H1 (cell line): ENCODE measurements around the gene VEPH1. TPM values are rescaled to one million over a fixed set of nuclear protein-coding genes. Genes with fewer than 3 reads are reported as not detected.

Source experiments
- CTCF ChIA-PET: fragments of 300-600 bp; sonication (Branson Sonifier 250); formaldehyde crosslinking; loops from one replicate; lab custom pipeline; 2021; ENCODE audit not compliant: partially characterized antibody; lab: Charles Lee
- POLR2A ChIA-PET: fragments of 300-600 bp; sonication (Branson Sonifier 250); formaldehyde crosslinking; loops from one replicate; lab custom pipeline; 2021; ENCODE audit warnings: inconsistent platforms; ENCODE audit not compliant: partially characterized antibody; lab: Charles Lee
- DNase-seq, 2 experiments: peaks; one replicate each; pipeline versions ENCODE4 v3.0.0 to v3.0.0-alpha.2; 2010 to 2022; ENCODE audit warnings: low spot score in 2 of 2, low read depth in 1 of 2, mixed read lengths in 1 of 2
- FAIRE-seq: peaks from 2 replicates; lab custom pipeline; 2011; peaks lifted over from hg19 to GRCh38; lab: Jason Lieb, UNC
- H2AFZ ChIP-seq: 2 replicates; pipeline ENCODE4 v1.8.1; 2012; ENCODE audit warnings: low read length, inconsistent platforms
- H2AK5ac ChIP-seq: 2 replicates; pipeline ENCODE4 v1.6.1; 2013; ENCODE audit warnings: low read depth, low read length
- H2BK120ac ChIP-seq: replicated peaks from 2 replicates; pipeline ENCODE3; 2013; ENCODE audit warnings: low read depth, low read length, inconsistent platforms
- H2BK12ac ChIP-seq: 2 replicates; pipeline ENCODE4 v1.6.1; 2013; ENCODE audit warnings: low read depth, low read length
- H2BK15ac ChIP-seq: 2 replicates; pipeline ENCODE4 v1.6.1; 2013; ENCODE audit warnings: low read length
- H2BK20ac ChIP-seq: 2 replicates; pipeline ENCODE4 v1.6.1; 2013; ENCODE audit warnings: low read length
- H2BK5ac ChIP-seq: 2 replicates; pipeline ENCODE4 v1.6.1; 2013; ENCODE audit warnings: low read depth, low read length
- H3K14ac ChIP-seq: 2 replicates; pipeline ENCODE4 v1.6.1; 2013; ENCODE audit warnings: inconsistent platforms; ENCODE audit not compliant: insufficient read length
- H3K18ac ChIP-seq: 2 replicates; pipeline ENCODE4 v1.6.1; 2013; ENCODE audit warnings: low read length; ENCODE audit errors: extremely low read depth
- H3K23ac ChIP-seq: 2 replicates; pipeline ENCODE4 v1.6.1; 2013; ENCODE audit warnings: inconsistent platforms; ENCODE audit not compliant: insufficient read length
- H3K23me2 ChIP-seq: 2 replicates; pipeline ENCODE4 v1.6.1; 2013; ENCODE audit warnings: low read depth, low read length
- H3K27ac ChIP-seq: 2 replicates; pipeline ENCODE4 v1.6.1; 2011; ENCODE audit warnings: low read depth, low read length, inconsistent platforms
- H3K27me3 ChIP-seq, 4 experiments: replicated peaks in 1 of 4; 1 replicate in 1 of 4; 2 replicates in 3 of 4; pipeline versions ENCODE4 v1.6.1 to v1.8.1; 2011 to 2013; ENCODE audit warnings: low read length in 3 of 4, mild to moderate bottlenecking in 3 of 4, inconsistent platforms in 2 of 4, mixed read lengths in 2 of 4, moderate library complexity in 1 of 4; ENCODE audit not compliant: control insufficient read depth in 3 of 4, insufficient read depth in 3 of 4; ENCODE audit errors: extremely low read depth in 1 of 4
- H3K36me3 ChIP-seq, 4 experiments: 2 replicates each; pipeline versions ENCODE4 v1.6.1 to v1.8.1; 2011 to 2013; ENCODE audit warnings: mild to moderate bottlenecking in 4 of 4, low read length in 3 of 4, moderate library complexity in 2 of 4, control low read depth in 1 of 4, inconsistent platforms in 1 of 4; ENCODE audit not compliant: insufficient read depth in 4 of 4, control insufficient read depth in 2 of 4
- H3K4ac ChIP-seq: replicated peaks from 2 replicates; pipeline ENCODE3; 2013; ENCODE audit warnings: low read length, low read depth, mixed read lengths, inconsistent platforms; ENCODE audit not compliant: insufficient read length
- H3K4me1 ChIP-seq, 4 experiments: replicated peaks in 1 of 4; 1 replicate in 1 of 4; 2 replicates in 3 of 4; pipeline versions ENCODE4 v1.6.1 to v1.8.1; 2011 to 2013; ENCODE audit warnings: low read length in 3 of 4, inconsistent platforms in 2 of 4, mixed read lengths in 1 of 4; ENCODE audit not compliant: insufficient read depth in 4 of 4, control insufficient read depth in 3 of 4
- H3K4me2 ChIP-seq, 2 experiments: 2 replicates each; pipeline versions ENCODE4 v1.6.1 to v1.8.1; 2011 to 2013; ENCODE audit warnings: low read depth in 2 of 2, low read length in 2 of 2, control low read depth in 1 of 2, inconsistent platforms in 1 of 2, mild to moderate bottlenecking in 1 of 2; ENCODE audit not compliant: insufficient read depth in 1 of 2
- H3K4me3 ChIP-seq, 4 experiments: fragments of 200-600, 300-600 bp in 1 of 4; sonication (generic), shearing (Covaris generic), sonication (Bioruptor Twin) in 1 of 4; 2 replicates each; pipeline versions ENCODE4 v1.5.1 to v1.8.1; 2011 to 2016; ENCODE audit warnings: low read length in 4 of 4, low read depth in 3 of 4, control low read depth in 2 of 4, inconsistent platforms in 2 of 4, mild to moderate bottlenecking in 2 of 4, mixed read lengths in 1 of 4, moderate library complexity in 1 of 4; ENCODE audit not compliant: insufficient read depth in 2 of 4; ENCODE audit errors: extremely low read depth in 1 of 4
- H3K56ac ChIP-seq: replicated peaks from 2 replicates; pipeline ENCODE3; 2013; ENCODE audit warnings: low read depth, mild to moderate bottlenecking, mixed read lengths, low read length, inconsistent platforms; ENCODE audit not compliant: insufficient read length
- H3K79me1 ChIP-seq: 2 replicates; pipeline ENCODE4 v1.6.1; 2013; ENCODE audit warnings: low read depth, low read length, control low read depth
- H3K79me2 ChIP-seq, 2 experiments: 2 replicates each; pipeline versions ENCODE4 v1.6.1 to v1.8.1; 2012 to 2013; ENCODE audit warnings: low read length in 2 of 2, mild to moderate bottlenecking in 2 of 2, inconsistent platforms in 1 of 2; ENCODE audit not compliant: insufficient read depth in 2 of 2, control insufficient read depth in 1 of 2
- H3K9ac ChIP-seq, 4 experiments: replicated peaks in 1 of 4; 1 replicate in 1 of 4; 2 replicates in 3 of 4; pipeline versions ENCODE4 v1.6.1 to v1.8.1; 2011 to 2013; ENCODE audit warnings: low read depth in 3 of 4, low read length in 3 of 4, control low read depth in 2 of 4, mild to moderate bottlenecking in 2 of 4, moderate library complexity in 2 of 4, inconsistent platforms in 1 of 4; ENCODE audit errors: extremely low read depth in 1 of 4
- H3K9me3 ChIP-seq, 2 experiments: 2 replicates each; pipeline versions ENCODE4 v1.6.1 to v1.8.1; 2012 to 2013; ENCODE audit warnings: mild to moderate bottlenecking in 2 of 2, moderate library complexity in 2 of 2, control low read depth in 1 of 2, inconsistent platforms in 1 of 2, low read depth in 1 of 2, low read length in 1 of 2, mixed read lengths in 1 of 2; ENCODE audit not compliant: insufficient read depth in 2 of 2
- H4K20me1 ChIP-seq, 2 experiments: replicated peaks in 1 of 2; 2 replicates each; pipeline versions ENCODE3 to v1.8.1; 2011 to 2013; ENCODE audit warnings: inconsistent platforms in 2 of 2, low read length in 2 of 2, mild to moderate bottlenecking in 1 of 2; ENCODE audit not compliant: insufficient read depth in 2 of 2, control insufficient read depth in 1 of 2
- H4K5ac ChIP-seq: 2 replicates; pipeline ENCODE4 v1.6.1; 2013; ENCODE audit warnings: low read length, low read depth, mixed read lengths, inconsistent platforms; ENCODE audit not compliant: insufficient read length
- H4K8ac ChIP-seq: 2 replicates; pipeline ENCODE4 v1.8.0; 2013; ENCODE audit warnings: mild to moderate bottlenecking, moderate library complexity, low read length, inconsistent platforms; ENCODE audit not compliant: insufficient read depth; ENCODE audit errors: extremely low read depth
- H4K91ac ChIP-seq: replicated peaks from 2 replicates; pipeline ENCODE3; 2013; ENCODE audit warnings: low read length, mixed read lengths, inconsistent platforms; ENCODE audit not compliant: insufficient read length
- CEBPB ChIP-seq: IDR thresholded peaks from 2 replicates; pipeline ENCODE4 v1.6.1; 2012; ENCODE audit warnings: low read depth, low read length
- HDAC6 ChIP-seq: IDR thresholded peaks from one replicate; pipeline ENCODE4 v1.7.1; 2012; ENCODE audit warnings: low read depth, mild to moderate bottlenecking, inconsistent platforms, low read length, moderate library complexity
- KDM5A ChIP-seq: fragments of 200-600 bp; IDR thresholded peaks from 2 replicates; pipeline ENCODE4 v1.7.1; 2012; ENCODE audit warnings: mild to moderate bottlenecking, low read length, inconsistent platforms, mixed read lengths
- PHF8 ChIP-seq: fragments of 200-600 bp; sonication (generic); conservative IDR thresholded peaks from 2 replicates; pipeline ENCODE4 v1.7.1; 2012; ENCODE audit warnings: low read depth, mild to moderate bottlenecking, inconsistent platforms, low read length, moderate library complexity
- SIN3A ChIP-seq, 2 experiments: IDR thresholded peaks in 1 of 2; conservative IDR thresholded peaks in 1 of 2; 2 replicates each; pipeline ENCODE4 v1.6.1; 2011 to 2012; ENCODE audit warnings: low read length in 2 of 2, improper control_type of control experiment in 1 of 2, low read depth in 1 of 2, mild to moderate bottlenecking in 1 of 2
- SIRT6 ChIP-seq: IDR thresholded peaks from one replicate; pipeline ENCODE4 v1.7.1; 2012; ENCODE audit warnings: low read length, inconsistent platforms
- SRF ChIP-seq: IDR thresholded peaks from 2 replicates; pipeline ENCODE4 v1.6.1; 2011; ENCODE audit warnings: mild to moderate bottlenecking, low read depth, low read length, moderate library complexity
- TAF7 ChIP-seq: optimal IDR thresholded peaks from 2 replicates; pipeline ENCODE3; 2011; ENCODE audit warnings: low read depth, mild to moderate bottlenecking, inconsistent platforms, low read length, moderate library complexity, borderline replicate concordance
- TBP ChIP-seq: IDR thresholded peaks from 2 replicates; pipeline ENCODE4 v1.6.1; 2011; ENCODE audit warnings: low read depth, low read length, improper control_type of control experiment
- WGBS, 2 experiments: shearing (Covaris generic) in 1 of 2; methylation state at CpG; one replicate each; pipeline versions ENCODE4 v1.1.6 to v1.1.7; 2013 to 2015; ENCODE audit warnings: low lambda C conversion rate in 2 of 2, mixed read lengths in 2 of 2, inconsistent platforms in 1 of 2, low coverage in 1 of 2, missing lambda C conversion rate in 1 of 2; ENCODE audit not compliant: insufficient replicate concordance in 2 of 2, insufficient coverage in 1 of 2, insufficient read length in 1 of 2; ENCODE audit errors: extremely low coverage in 1 of 2, missing lambda C conversion rate in 1 of 2; 5-methylcytosine and 5-hydroxymethylcytosine counted together
- polyA plus RNA-seq, 7 experiments: library from polyadenylated mRNA; depleted of rRNA in 3 of 7; stranded (reverse) in 5 of 7; unstranded in 2 of 7; fragments of >200 nt in 5 of 7; fragments of 200-250 nt in 2 of 7; gene quantifications; 1 replicate in 5 of 7; 2 replicates in 1 of 7; 4 replicates in 1 of 7; pipeline versions ENCODE4 v1.2.1 to v1.2.3, GENCODE V29; 2011 to 2013; ENCODE audit warnings: missing spikeins in 2 of 7, mixed read lengths in 2 of 7
- total RNA-seq: library from RNA; stranded (reverse); fragmentation: NEBNext Ultra II Directional; extraction: Animal tissue kit (Norgen Biotek cat#: 25700); gene quantifications from 2 replicates; pipeline ENCODE4 v1.2.1, GENCODE V29; 2021
- TF ChIP-seq, protein P1 (sequence below): IDR thresholded peaks from 2 replicates; pipeline ENCODE4 v1.6.1; 2011; ENCODE audit warnings: low read depth, mild to moderate bottlenecking, low read length; ENCODE audit not compliant: insufficient read depth
- TF ChIP-seq, protein P2 (sequence below), 3 experiments: IDR thresholded peaks; 1 replicate in 2 of 3; 2 replicates in 1 of 3; pipeline versions ENCODE4 v1.5.1 to v1.6.1; 2011; ENCODE audit warnings: low read length in 3 of 3, mild to moderate bottlenecking in 3 of 3, inconsistent platforms in 2 of 3, low read depth in 1 of 3, moderate library complexity in 1 of 3; ENCODE audit not compliant: insufficient read depth in 1 of 3; ENCODE audit errors: control extremely low read depth in 1 of 3

VEPH1 gene
- total and polyA plus RNA-seq, 2 of the 8 experiments (the other 6 are each of a cell fraction or from before 2014, with no cell fraction given), result 12.0 to 18.3 TPM

- Histone ChIP-seq H2BK15ac (no peak overlapping the region), H3K27ac (no peak overlapping the region), H2BK120ac (no peak overlapping the region), H3K4me1 (peaks cover 0 to 3% (median 1%) of the 10 kb centered on the region in 4 experiments; a peak in 2 of 7 replicates), H3K23me2 (no peaks in the 10 kb centered on the region; the same call in 1 of the 2 replicates), H4K5ac (no peak overlapping the region), H3K9me3 (no peaks in the 10 kb centered on the region), H2BK20ac (no peak overlapping the region), H3K4ac (no peak overlapping the region), H3K14ac (no peak overlapping the region), H3K18ac (no peak overlapping the region), H4K8ac (no peak overlapping the region), H3K4me3 (no peak overlapping the region), H3K23ac (no peak overlapping the region), H2AFZ (peak overlapping the region; percentile 90), H3K56ac (no peak overlapping the region), H3K4me2 (no peak overlapping the region), H2BK5ac (no peak overlapping the region), H3K79me2 (no peaks in the 10 kb centered on the region), H3K79me1 (no peaks in the 10 kb centered on the region), H2AK5ac (no peak overlapping the region), H4K20me1 (no peaks in the 10 kb centered on the region), H3K9ac (no peak overlapping the region), H4K91ac (no peak overlapping the region), H3K36me3 (no peaks in the 10 kb centered on the region), H2BK12ac (no peak overlapping the region), H3K27me3 (no peaks in the 10 kb centered on the region)
- DNase-seq (no peak), FAIRE-seq (no peak)
- 88% methylated on average over 4 of the region's 4 CpGs; no CpG with 5 or more reads in 1 of the 2 experiments for WGBS, 2 experiments
- CTCF ChIA-PET, result interaction anchor here (0.7 to 5.6 kb wide), 42 partner anchors 8 to 655 kb away, joined by 3 to 116 read pairs (median 5); no protein-coding TSS in a partner anchor
- POLR2A ChIA-PET, result interaction anchor here (0.6 to 3.0 kb wide), 4 partner anchors 9 to 41 kb away, joined by 6 to 16 read pairs (median 9); no protein-coding TSS in a partner anchor
- TF ChIP-seq SIRT6 (no peak), PHF8 (no peak), TBP (no peak), HDAC6 (no peak), SRF (no peak), SIN3A (conservative IDR thresholded peaks at IDR 0.05 in 1 of 2, IDR thresholded peaks at IDR 0.05 in 1 of 2; ENCODE audit: low read depth in 1 of 2, low read length in 2 of 2) (no peak), TAF7 (no peak), KDM5A (no peak), CEBPB (no peak)
- TF ChIP-seq, protein P1, sequence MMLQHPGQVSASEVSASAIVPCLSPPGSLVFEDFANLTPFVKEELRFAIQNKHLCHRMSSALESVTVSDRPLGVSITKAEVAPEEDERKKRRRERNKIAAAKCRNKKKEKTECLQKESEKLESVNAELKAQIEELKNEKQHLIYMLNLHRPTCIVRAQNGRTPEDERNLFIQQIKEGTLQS, result no peak
- TF ChIP-seq, protein P2, sequence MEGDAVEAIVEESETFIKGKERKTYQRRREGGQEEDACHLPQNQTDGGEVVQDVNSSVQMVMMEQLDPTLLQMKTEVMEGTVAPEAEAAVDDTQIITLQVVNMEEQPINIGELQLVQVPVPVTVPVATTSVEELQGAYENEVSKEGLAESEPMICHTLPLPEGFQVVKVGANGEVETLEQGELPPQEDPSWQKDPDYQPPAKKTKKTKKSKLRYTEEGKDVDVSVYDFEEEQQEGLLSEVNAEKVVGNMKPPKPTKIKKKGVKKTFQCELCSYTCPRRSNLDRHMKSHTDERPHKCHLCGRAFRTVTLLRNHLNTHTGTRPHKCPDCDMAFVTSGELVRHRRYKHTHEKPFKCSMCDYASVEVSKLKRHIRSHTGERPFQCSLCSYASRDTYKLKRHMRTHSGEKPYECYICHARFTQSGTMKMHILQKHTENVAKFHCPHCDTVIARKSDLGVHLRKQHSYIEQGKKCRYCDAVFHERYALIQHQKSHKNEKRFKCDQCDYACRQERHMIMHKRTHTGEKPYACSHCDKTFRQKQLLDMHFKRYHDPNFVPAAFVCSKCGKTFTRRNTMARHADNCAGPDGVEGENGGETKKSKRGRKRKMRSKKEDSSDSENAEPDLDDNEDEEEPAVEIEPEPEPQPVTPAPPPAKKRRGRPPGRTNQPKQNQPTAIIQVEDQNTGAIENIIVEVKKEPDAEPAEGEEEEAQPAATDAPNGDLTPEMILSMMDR (IDR thresholded peaks at IDR 0.05; ENCODE audit: control extremely low read depth in 1 of 3, insufficient read depth in 1 of 3, low read depth in 1 of 3, low read length in 3 of 3), result no peak
These were observed 28.6 kb upstream of the VEPH1 start for GRCh38 chr3:157531771-157532170.
